Caco-2 (cell line): ENCODE results near the gene TNFRSF8. TPM values are rescaled to one million over a fixed set of nuclear protein-coding genes. Genes with fewer than 3 reads are reported as not detected.

Experiments
- BruUV-seq: library from RNA; stranded (reverse); fragments of 400-500 nt; replicated peaks from 2 replicates; lab custom pipeline; 2021; lab: Mats Ljungman, UMichigan
- CTCF ChIA-PET: fragments of 300-600 bp; sonication (Branson Sonifier 250); formaldehyde crosslinking; loops from one replicate; lab custom pipeline; 2022; ENCODE audit warnings: antibody characterized with exemption; lab: Charles Lee
- POLR2A ChIA-PET: fragments of 300-600 bp; sonication (Branson Sonifier 250); formaldehyde crosslinking; loops from one replicate; lab custom pipeline; 2022; ENCODE audit warnings: antibody characterized with exemption; lab: Charles Lee
- DNase-seq, 2 experiments: peaks; one replicate each; pipeline versions ENCODE4 v3.0.0 to v3.0.0-alpha.2; 2020 to 2022
- H3K27me3 ChIP-seq: replicated peaks from 2 replicates; pipeline ENCODE4 v1.6.0; 2011; ENCODE audit warnings: low read length; ENCODE audit not compliant: control insufficient read depth, insufficient read depth
- H3K36me3 ChIP-seq: 2 replicates; pipeline ENCODE4 v1.5.1; 2011; ENCODE audit warnings: low read length; ENCODE audit not compliant: control insufficient read depth, insufficient read depth
- H3K4me1 ChIP-seq: fragments of 250-450 bp; sonication (Bioruptor Pico); 2 replicates; pipeline ENCODE4 v1.5.1; 2020; ENCODE audit warnings: mild to moderate bottlenecking
- H3K4me3 ChIP-seq: 2 replicates; pipeline ENCODE4 v1.5.1; 2011; ENCODE audit warnings: low read depth, mild to moderate bottlenecking, control low read depth, low read length
- H3K9me3 ChIP-seq: fragments of 250-450 bp; sonication (Bioruptor Pico); 2 replicates; pipeline ENCODE4 v1.5.1; 2020; ENCODE audit warnings: mild to moderate bottlenecking, moderate library complexity
- H3K27ac Mint-ChIP-seq: one replicate; pipeline ENCODE4 v1.8.0; 2022; ENCODE audit warnings: mixed read lengths; ENCODE audit not compliant: unreplicated experiment
- H3K27me3 Mint-ChIP-seq: one replicate; pipeline ENCODE4 v1.8.0; 2022; ENCODE audit warnings: mixed read lengths; ENCODE audit not compliant: insufficient read depth, unreplicated experiment
- H3K36me3 Mint-ChIP-seq: one replicate; pipeline ENCODE4 v1.8.0; 2022; ENCODE audit warnings: mild to moderate bottlenecking, mixed read lengths; ENCODE audit not compliant: insufficient read depth, unreplicated experiment
- H3K4me1 Mint-ChIP-seq: one replicate; pipeline ENCODE4 v1.8.0; 2022; ENCODE audit warnings: low read depth, mixed read lengths; ENCODE audit not compliant: unreplicated experiment
- H3K4me3 Mint-ChIP-seq: one replicate; pipeline ENCODE4 v1.8.0; 2022; ENCODE audit warnings: mild to moderate bottlenecking, moderate library complexity, mixed read lengths; ENCODE audit not compliant: unreplicated experiment
- H3K9me3 Mint-ChIP-seq: one replicate; pipeline ENCODE4 v1.8.0; 2022; ENCODE audit warnings: mixed read lengths; ENCODE audit not compliant: unreplicated experiment
- CTCF ChIP-seq, 2 experiments: fragments of 200-600 bp in 1 of 2; IDR thresholded peaks; 1 replicate in 1 of 2; 2 replicates in 1 of 2; pipeline versions ENCODE4 v1.5.1 to v1.8.0; 2011 to 2022; ENCODE audit warnings: antibody characterized with exemption in 1 of 2, control low read depth in 1 of 2, inconsistent platforms in 1 of 2, low read depth in 1 of 2, low read length in 1 of 2, mild to moderate bottlenecking in 1 of 2, moderate library complexity in 1 of 2; ENCODE audit not compliant: insufficient read depth in 1 of 2, severe bottlenecking in 1 of 2, unreplicated experiment in 1 of 2
- intact Hi-C: fragments of 100-400 bp; cut with micrococcal nuclease; formaldehyde crosslinking; loops from one replicate; pipeline ENCODE4 v1.10.0; 2022; ENCODE audit not compliant: unreplicated experiment
- total RNA-seq: library from RNA; stranded (reverse); gene quantifications from 2 replicates; pipeline ENCODE4 v1.2.3, GENCODE V29; 2022

TNFRSF8 gene
- total RNA-seq, 1 experiment from 2014 or later = not detected

- Mint-ChIP-seq H3K27ac (no peak overlapping the region), H3K4me3 (no peak overlapping the region), H3K36me3 (no peaks in the 10 kb centered on the region), H3K4me1 (peaks cover 13% of the 10 kb centered on the region), H3K9me3 (no peaks in the 10 kb centered on the region), H3K27me3 (no peaks in the 10 kb centered on the region)
- POLR2A ChIA-PET = no interaction called here
- no peaks in the 10 kb centered on the region for H3K4me1 ChIP-seq
- no TSS peak for BruUV-seq
- no peaks in the 10 kb centered on the region for H3K36me3 ChIP-seq
- CTCF ChIA-PET = no interaction called here
- no peaks in the 10 kb centered on the region for H3K27me3 ChIP-seq
- H3K9me3 ChIP-seq = no peaks in the 10 kb centered on the region
- intact Hi-C loops = no loop called here
- no peak for TF ChIP-seq CTCF (IDR thresholded peaks at IDR 0.05; ENCODE audit: insufficient read depth in 1 of 2, low read depth in 1 of 2, low read length in 1 of 2, severe bottlenecking in 1 of 2, unreplicated experiment in 1 of 2)
- no peak overlapping the region for H3K4me3 ChIP-seq
- DNase-seq = no peak
These were observed 125.0 kb downstream of the TNFRSF8 start for GRCh38 chr1:12188115-12188514.

- Histone ChIP-seq H3K4me1 (no peaks in the 10 kb centered on the region), H3K36me3 (no peaks in the 10 kb centered on the region), H3K27me3 (no peaks in the 10 kb centered on the region), H3K9me3 (no peaks in the 10 kb centered on the region), H3K4me3 (no peak overlapping the region)
- no peak for DNase-seq
- Mint-ChIP-seq H3K9me3 (no peaks in the 10 kb centered on the region), H3K27me3 (no peaks in the 10 kb centered on the region), H3K4me3 (no peak overlapping the region), H3K36me3 (no peaks in the 10 kb centered on the region), H3K4me1 (peaks cover 9% of the 10 kb centered on the region), H3K27ac (no peak overlapping the region)
- BruUV-seq = no TSS peak
- ChIA-PET POLR2A (no interaction called here), CTCF (no interaction called here)
- TF ChIP-seq CTCF (IDR thresholded peaks at IDR 0.05; ENCODE audit: insufficient read depth in 1 of 2, low read depth in 1 of 2, low read length in 1 of 2, severe bottlenecking in 1 of 2, unreplicated experiment in 1 of 2) = no peak
- intact Hi-C loops = no loop called here
These were observed 125.7 kb downstream of the TNFRSF8 start for GRCh38 chr1:12188657-12189327.

GRCh38 chr1:12189328-12189682, 126.2 kb downstream of the TNFRSF8 start:
- intact Hi-C loops = no loop called here
- no peak for DNase-seq
- no peak overlapping the region for H3K4me3 ChIP-seq
- TF ChIP-seq CTCF (IDR thresholded peaks at IDR 0.05; ENCODE audit: insufficient read depth in 1 of 2, low read depth in 1 of 2, low read length in 1 of 2, severe bottlenecking in 1 of 2, unreplicated experiment in 1 of 2) = no peak
- no peaks in the 10 kb centered on the region for H3K4me1 ChIP-seq
- Mint-ChIP-seq H3K9me3 (no peaks in the 10 kb centered on the region), H3K4me1 (peaks cover 6% of the 10 kb centered on the region), H3K27ac (no peak overlapping the region), H3K36me3 (no peaks in the 10 kb centered on the region), H3K4me3 (no peak overlapping the region), H3K27me3 (no peaks in the 10 kb centered on the region)
- H3K36me3 ChIP-seq = no peaks in the 10 kb centered on the region
- CTCF ChIA-PET = no interaction called here
- H3K27me3 ChIP-seq = no peaks in the 10 kb centered on the region
- no TSS peak for BruUV-seq
- POLR2A ChIA-PET = no interaction called here
- H3K9me3 ChIP-seq = no peaks in the 10 kb centered on the region
